HepG2 (cell line): Measurements from ENCODE around the gene SOX13. TPM values are rescaled to one million over a fixed set of nuclear protein-coding genes. Genes with fewer than 3 reads are reported as not detected.

ENCODE experiments used
- BHLHE40 ChIP-seq: IDR thresholded peaks from 2 replicates; pipeline ENCODE4 v1.6.1; 2011; ENCODE audit warnings: low read length, improper control_type of control experiment
- KAT2B ChIP-seq: fragments of 150-350 bp; IDR thresholded peaks from 2 replicates; pipeline ENCODE4 v1.6.1; 2014; ENCODE audit warnings: low read depth, low read length, borderline replicate concordance
- PHF20 ChIP-seq: sonication (generic); formaldehyde crosslinking; IDR thresholded peaks from 2 replicates; pipeline ENCODE4 v1.5.0; 2020; ENCODE audit warnings: mild to moderate bottlenecking, missing genetic modification reagents
- POGZ ChIP-seq: sonication (generic); formaldehyde crosslinking; IDR thresholded peaks from 2 replicates; pipeline ENCODE4 v1.4.0; 2020; ENCODE audit warnings: mild to moderate bottlenecking, missing genetic modification reagents
- PRDM10 ChIP-seq: sonication (generic); formaldehyde crosslinking; IDR thresholded peaks from 2 replicates; pipeline ENCODE4 v1.4.0; 2020; ENCODE audit warnings: low read depth, missing genetic modification reagents
- RCOR2 ChIP-seq: IDR thresholded peaks from 2 replicates; pipeline ENCODE4 v1.6.1; 2016; ENCODE audit warnings: missing biosample characterization, missing genetic modification reagents
- SAP130 ChIP-seq: IDR thresholded peaks from 2 replicates; pipeline ENCODE4 v1.6.1; 2016; ENCODE audit warnings: low read depth
- SP5 ChIP-seq: IDR thresholded peaks from 2 replicates; pipeline ENCODE4 v1.6.1; 2016; ENCODE audit warnings: low read depth, borderline replicate concordance
- ZNF253 ChIP-seq: sonication (generic); formaldehyde crosslinking; IDR thresholded peaks from 2 replicates; pipeline ENCODE4 v1.8.0; 2022; ENCODE audit warnings: mild to moderate bottlenecking, missing genetic modification reagents, borderline replicate concordance
- ZNF256 ChIP-seq: sonication (generic); formaldehyde crosslinking; conservative IDR thresholded peaks from 2 replicates; pipeline ENCODE4 v1.4.0; 2020; ENCODE audit warnings: missing genetic modification reagents
- ZNF513 ChIP-seq: sonication (generic); formaldehyde crosslinking; conservative IDR thresholded peaks from 2 replicates; pipeline ENCODE4 v1.5.0; 2020; ENCODE audit warnings: missing genetic modification reagents
- ZZZ3 ChIP-seq: sonication (generic); formaldehyde crosslinking; IDR thresholded peaks from 2 replicates; pipeline ENCODE4 v1.4.0; 2020; ENCODE audit warnings: missing genetic modification reagents, mild to moderate bottlenecking, borderline replicate concordance
- polyA plus RNA-seq, 8 experiments: library from polyadenylated mRNA; depleted of rRNA in 3 of 8; stranded (reverse) in 7 of 8; unstranded in 1 of 8; fragments of >200 nt; fragmentation: Illumina TruSeq in 4 of 8; extraction: Trizol in 4 of 8; gene quantifications; 2 replicates each; pipeline versions ENCODE4 v1.2.1 to v1.2.3, GENCODE V29; 2011 to 2016; ENCODE audit warnings: low read depth in 4 of 8, missing spikeins in 1 of 8, mixed read lengths in 1 of 8; ENCODE audit not compliant: insufficient read depth in 1 of 8
- total RNA-seq, 5 experiments: library from RNA; depleted of rRNA; stranded (reverse); fragments of >200 nt; fragmentation: Illumina TruSeq; extraction: Trizol; gene quantifications; 2 replicates each; pipeline ENCODE4 v1.2.3, GENCODE V29; 2016; ENCODE audit warnings: low read depth in 1 of 5
- TF ChIP-seq, protein P1 (sequence below): sonication (generic); formaldehyde crosslinking; IDR thresholded peaks from 2 replicates; pipeline ENCODE4 v1.5.1; 2020; ENCODE audit warnings: mild to moderate bottlenecking, missing genetic modification reagents, moderate library complexity
- TF ChIP-seq, protein P2 (sequence below): sonication (generic); formaldehyde crosslinking; IDR thresholded peaks from 2 replicates; pipeline ENCODE4 v1.4.0; 2020; ENCODE audit warnings: missing genetic modification reagents

SOX13 gene
- total and polyA plus RNA-seq, 2 of the 13 experiments (the other 11 are each of a cell fraction or from before 2014, with no cell fraction given), result 13.3 to 15.8 TPM

DNA sequence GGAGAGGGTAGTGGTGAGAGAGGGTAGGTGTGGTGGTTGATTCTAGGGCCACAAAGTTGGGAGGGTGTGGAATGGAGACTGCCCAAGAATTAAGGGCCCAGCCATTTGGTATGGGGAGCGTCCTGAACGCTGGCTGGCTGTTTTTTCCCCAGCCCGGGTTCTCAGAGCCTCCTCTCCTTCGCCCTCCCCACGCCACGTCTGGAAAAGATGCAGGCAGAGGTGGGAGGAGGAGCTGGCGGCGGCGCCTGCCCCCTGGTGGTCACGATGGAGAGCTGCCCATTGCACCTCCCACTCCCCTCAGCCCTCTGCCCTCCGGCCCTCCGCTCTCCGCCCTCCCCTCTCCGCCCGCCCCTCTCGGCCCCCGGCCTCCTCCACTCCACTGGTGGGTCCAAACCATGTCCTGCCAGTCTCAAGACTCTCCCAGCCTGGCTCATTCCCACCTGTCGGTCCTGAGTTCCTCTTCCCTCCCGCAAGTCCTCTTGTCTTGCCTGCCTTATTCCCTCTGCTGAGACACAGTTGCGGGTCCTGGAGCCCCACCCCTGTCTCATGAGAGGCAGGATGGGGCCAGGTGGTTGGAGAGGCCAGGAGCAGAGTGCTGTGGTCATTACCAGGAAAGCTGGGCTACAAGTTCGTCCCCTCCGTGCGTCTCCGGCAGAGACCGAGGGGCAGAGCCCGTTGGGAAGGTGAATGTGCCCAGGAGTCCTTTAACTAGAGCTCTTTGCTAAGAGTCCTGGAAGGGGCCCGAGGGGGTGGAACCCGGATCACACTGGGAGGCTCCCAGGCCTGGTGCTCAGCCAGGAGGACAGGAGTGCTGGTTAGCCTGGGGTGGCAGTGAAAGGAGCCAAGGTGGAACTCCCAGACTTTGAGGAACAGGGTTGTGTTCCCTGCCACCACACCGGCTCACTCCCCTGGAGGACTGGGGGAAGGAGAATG lies 56.3 kb downstream of the SOX13 start (continued):
- 0 out of 2 replicates have a peak, but pooled peaks have one; percentile 44 for TF ChIP-seq PRDM10 (CRISPR knock-in tag)
- no peak for TF ChIP-seq POGZ (CRISPR knock-in tag)
- TF ChIP-seq ZNF253 (CRISPR knock-in tag), result no peak
- TF ChIP-seq ZNF513 (CRISPR knock-in tag), result no peak
- no peak for TF ChIP-seq SP5 (CRISPR knock-in tag)
- peak; percentile 42; the same call in 1 of the 2 replicates for TF ChIP-seq SAP130
- TF ChIP-seq ZNF256 (CRISPR knock-in tag), result no peak
- TF ChIP-seq, protein P1, sequence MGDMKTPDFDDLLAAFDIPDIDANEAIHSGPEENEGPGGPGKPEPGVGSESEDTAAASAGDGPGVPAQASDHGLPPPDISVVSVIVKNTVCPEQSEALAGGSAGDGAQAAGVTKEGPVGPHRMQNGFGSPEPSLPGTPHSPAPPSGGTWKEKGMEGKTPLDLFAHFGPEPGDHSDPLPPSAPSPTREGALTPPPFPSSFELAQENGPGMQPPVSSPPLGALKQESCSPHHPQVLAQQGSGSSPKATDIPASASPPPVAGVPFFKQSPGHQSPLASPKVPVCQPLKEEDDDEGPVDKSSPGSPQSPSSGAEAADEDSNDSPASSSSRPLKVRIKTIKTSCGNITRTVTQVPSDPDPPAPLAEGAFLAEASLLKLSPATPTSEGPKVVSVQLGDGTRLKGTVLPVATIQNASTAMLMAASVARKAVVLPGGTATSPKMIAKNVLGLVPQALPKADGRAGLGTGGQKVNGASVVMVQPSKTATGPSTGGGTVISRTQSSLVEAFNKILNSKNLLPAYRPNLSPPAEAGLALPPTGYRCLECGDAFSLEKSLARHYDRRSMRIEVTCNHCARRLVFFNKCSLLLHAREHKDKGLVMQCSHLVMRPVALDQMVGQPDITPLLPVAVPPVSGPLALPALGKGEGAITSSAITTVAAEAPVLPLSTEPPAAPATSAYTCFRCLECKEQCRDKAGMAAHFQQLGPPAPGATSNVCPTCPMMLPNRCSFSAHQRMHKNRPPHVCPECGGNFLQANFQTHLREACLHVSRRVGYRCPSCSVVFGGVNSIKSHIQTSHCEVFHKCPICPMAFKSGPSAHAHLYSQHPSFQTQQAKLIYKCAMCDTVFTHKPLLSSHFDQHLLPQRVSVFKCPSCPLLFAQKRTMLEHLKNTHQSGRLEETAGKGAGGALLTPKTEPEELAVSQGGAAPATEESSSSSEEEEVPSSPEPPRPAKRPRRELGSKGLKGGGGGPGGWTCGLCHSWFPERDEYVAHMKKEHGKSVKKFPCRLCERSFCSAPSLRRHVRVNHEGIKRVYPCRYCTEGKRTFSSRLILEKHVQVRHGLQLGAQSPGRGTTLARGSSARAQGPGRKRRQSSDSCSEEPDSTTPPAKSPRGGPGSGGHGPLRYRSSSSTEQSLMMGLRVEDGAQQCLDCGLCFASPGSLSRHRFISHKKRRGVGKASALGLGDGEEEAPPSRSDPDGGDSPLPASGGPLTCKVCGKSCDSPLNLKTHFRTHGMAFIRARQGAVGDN (CRISPR knock-in tag), result peak; percentile 68
- no peak for TF ChIP-seq KAT2B
- TF ChIP-seq, protein P2, sequence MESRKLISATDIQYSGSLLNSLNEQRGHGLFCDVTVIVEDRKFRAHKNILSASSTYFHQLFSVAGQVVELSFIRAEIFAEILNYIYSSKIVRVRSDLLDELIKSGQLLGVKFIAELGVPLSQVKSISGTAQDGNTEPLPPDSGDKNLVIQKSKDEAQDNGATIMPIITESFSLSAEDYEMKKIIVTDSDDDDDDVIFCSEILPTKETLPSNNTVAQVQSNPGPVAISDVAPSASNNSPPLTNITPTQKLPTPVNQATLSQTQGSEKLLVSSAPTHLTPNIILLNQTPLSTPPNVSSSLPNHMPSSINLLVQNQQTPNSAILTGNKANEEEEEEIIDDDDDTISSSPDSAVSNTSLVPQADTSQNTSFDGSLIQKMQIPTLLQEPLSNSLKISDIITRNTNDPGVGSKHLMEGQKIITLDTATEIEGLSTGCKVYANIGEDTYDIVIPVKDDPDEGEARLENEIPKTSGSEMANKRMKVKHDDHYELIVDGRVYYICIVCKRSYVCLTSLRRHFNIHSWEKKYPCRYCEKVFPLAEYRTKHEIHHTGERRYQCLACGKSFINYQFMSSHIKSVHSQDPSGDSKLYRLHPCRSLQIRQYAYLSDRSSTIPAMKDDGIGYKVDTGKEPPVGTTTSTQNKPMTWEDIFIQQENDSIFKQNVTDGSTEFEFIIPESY (CRISPR knock-in tag), result peak; percentile 5; the same call in 1 of the 2 replicates
- no peak for TF ChIP-seq ZZZ3 (CRISPR knock-in tag)
- no peak for TF ChIP-seq RCOR2 (CRISPR knock-in tag)
- TF ChIP-seq PHF20 (CRISPR knock-in tag), result no peak
- no peak for TF ChIP-seq BHLHE40
